Ishikawa (cell line): ENCODE measurements around the gene MAP2K6.

ENCODE experiments used
- CEBPB ChIP-seq: IDR thresholded peaks from 2 replicates; pipeline ENCODE4 v1.6.1; 2012
- CREB1 ChIP-seq: IDR thresholded peaks from 2 replicates; pipeline ENCODE4 v1.6.1; 2012; ENCODE audit warnings: low read depth
- EGR1 ChIP-seq: IDR thresholded peaks from 2 replicates; pipeline ENCODE4 v1.6.1; 2012
- EP300 ChIP-seq: IDR thresholded peaks from 2 replicates; pipeline ENCODE4 v1.6.1; 2012; ENCODE audit warnings: borderline replicate concordance
- FOXM1 ChIP-seq: IDR thresholded peaks from 2 replicates; pipeline ENCODE4 v1.6.1; 2012; ENCODE audit warnings: low read depth, borderline replicate concordance
- MAX ChIP-seq: IDR thresholded peaks from 2 replicates; pipeline ENCODE4 v1.6.1; 2012
- NFIC ChIP-seq: IDR thresholded peaks from 2 replicates; pipeline ENCODE4 v1.6.1; 2012
- RAD21 ChIP-seq: IDR thresholded peaks from 2 replicates; pipeline ENCODE4 v1.6.1; 2012; ENCODE audit warnings: low read depth
- REST ChIP-seq: IDR thresholded peaks from 2 replicates; pipeline ENCODE4 v1.6.1; 2012; ENCODE audit warnings: low read depth, mild to moderate bottlenecking
- TAF1 ChIP-seq: IDR thresholded peaks from 2 replicates; pipeline ENCODE4 v1.6.1; 2012; ENCODE audit warnings: low read depth, mild to moderate bottlenecking
- TCF12 ChIP-seq: IDR thresholded peaks from 2 replicates; pipeline ENCODE4 v1.6.1; 2012; ENCODE audit warnings: low read depth
- TEAD4 ChIP-seq: IDR thresholded peaks from 2 replicates; pipeline ENCODE4 v1.6.1; 2012
- USF1 ChIP-seq: IDR thresholded peaks from 2 replicates; pipeline ENCODE4 v1.6.1; 2012
- YY1 ChIP-seq: IDR thresholded peaks from 2 replicates; pipeline ENCODE4 v1.6.1; 2012; ENCODE audit warnings: low read depth
- ZBTB7A ChIP-seq: IDR thresholded peaks from 2 replicates; pipeline ENCODE4 v1.6.1; 2012; ENCODE audit warnings: low read depth

MAP2K6 gene

GRCh38 chr17:69450918-69451317 lies 36.4 kb downstream of the MAP2K6 start:
- no peak for TF ChIP-seq ZBTB7A
- TF ChIP-seq REST = no peak
- TF ChIP-seq MAX = no peak
- no peak for TF ChIP-seq RAD21
- TF ChIP-seq TEAD4 = no peak
- TF ChIP-seq YY1 = no peak
- no peak for TF ChIP-seq TCF12
- no peak for TF ChIP-seq CREB1
- TF ChIP-seq FOXM1 = no peak
- TF ChIP-seq EP300 = no peak
- no peak for TF ChIP-seq EGR1
- no peak for TF ChIP-seq CEBPB
- TF ChIP-seq TAF1 = no peak

GRCh38 chr17:69451416-69452394 lies 37.2 kb downstream of the MAP2K6 start:
- TF ChIP-seq RAD21 (no peak), YY1 (no peak), TCF12 (no peak), ZBTB7A (no peak), TAF1 (no peak), EP300 (no peak), FOXM1 (no peak), CREB1 (no peak), USF1 (no peak), NFIC (no peak), MAX (no peak), EGR1 (no peak), TEAD4 (no peak)

GRCh38 chr17:69452664-69453260 lies 38.3 kb downstream of the MAP2K6 start:
- no peak for TF ChIP-seq TAF1
- TF ChIP-seq EP300 = no peak
- TF ChIP-seq REST = no peak
- no peak for TF ChIP-seq USF1
- no peak for TF ChIP-seq ZBTB7A

GRCh38 chr17:69454051-69454450 lies 39.6 kb downstream of the MAP2K6 start:
- TF ChIP-seq FOXM1 (no peak), YY1 (no peak), NFIC (no peak), RAD21 (no peak), CEBPB (no peak), USF1 (no peak), CREB1 (no peak), TCF12 (no peak), ZBTB7A (no peak)

- TF ChIP-seq TAF1 (no peak), ZBTB7A (no peak), TCF12 (no peak), CREB1 (no peak), FOXM1 (no peak), REST (no peak)
Measured at GRCh38 chr17:69455040-69455439, 40.5 kb downstream of the MAP2K6 start.
